G401.6 (cell line): ENCODE results near the gene TIMP4.

Experiments
- FAIRE-seq: peaks from 2 replicates; lab custom pipeline; 2012; peaks lifted over from hg19 to GRCh38; lab: Jason Lieb, UNC

TIMP4 gene

GRCh38 chr3:12185172-12185710 lies 26.5 kb upstream of the TIMP4 start:
- FAIRE-seq: no peak

GRCh38 chr3:12184541-12184940 lies 25.8 kb upstream of the TIMP4 start:
- no peak for FAIRE-seq

GRCh38 chr3:12182687-12183441 lies 24.2 kb upstream of the TIMP4 start:
- no peak for FAIRE-seq

GRCh38 chr3:12181806-12182205 lies 23.1 kb upstream of the TIMP4 start:
- no peak for FAIRE-seq

- FAIRE-seq: no peak
These were observed 22.6 kb upstream of the TIMP4 start for GRCh38 chr3:12181301-12181700.

GRCh38 chr3:12180631-12181030 lies 21.9 kb upstream of the TIMP4 start:
- no peak for FAIRE-seq

- no peak for FAIRE-seq
These were observed 21.5 kb upstream of the TIMP4 start for GRCh38 chr3:12180218-12180617.

- no peak for FAIRE-seq
These were observed 20.7 kb upstream of the TIMP4 start for GRCh38 chr3:12179441-12179840.

- FAIRE-seq: no peak
These were observed 19.5 kb upstream of the TIMP4 start for GRCh38 chr3:12178091-12178820.

- no peak for FAIRE-seq
These were observed 18.4 kb upstream of the TIMP4 start for GRCh38 chr3:12177126-12177525.

GRCh38 chr3:12175844-12176453 lies 17.2 kb upstream of the TIMP4 start:
- FAIRE-seq: no peak

GRCh38 chr3:12175137-12175593 lies 16.5 kb upstream of the TIMP4 start:
- FAIRE-seq: no peak

- no peak for FAIRE-seq
These were observed 11.5 kb upstream of the TIMP4 start for GRCh38 chr3:12170207-12170606.

GRCh38 chr3:12165909-12166308 lies 7.2 kb upstream of the TIMP4 start:
- FAIRE-seq: no peak

GRCh38 chr3:12159227-12159601 lies 502 bp upstream of the TIMP4 start:
- no peak for FAIRE-seq

- FAIRE-seq: no peak
These were observed 1.7 kb downstream of the TIMP4 start for GRCh38 chr3:12157026-12157425.

- no peak for FAIRE-seq
These were observed 2.9 kb downstream of the TIMP4 start for GRCh38 chr3:12155828-12156227.

- no peak for FAIRE-seq
These were observed 3.4 kb downstream of the TIMP4 start for GRCh38 chr3:12155264-12155663.

GRCh38 chr3:12154151-12154550 lies 4.6 kb downstream of the TIMP4 start:
- FAIRE-seq: no peak

GRCh38 chr3:12150112-12150511 lies 8.6 kb downstream of the TIMP4 start:
- FAIRE-seq: no peak

GRCh38 chr3:12149029-12149428 lies 9.7 kb downstream of the TIMP4 start:
- FAIRE-seq: no peak

- FAIRE-seq: no peak
These were observed 10.3 kb downstream of the TIMP4 start for GRCh38 chr3:12148183-12148940.
